ENCODE results near the gene CACHD1.

CACHD1 gene

GRCh38 chr1:64474665-64475439 is 4.9 kb downstream of the CACHD1 start:
- DNase-seq (ENCODE audit: low read depth) = no peak
- H3K4me3 ChIP-seq (ENCODE audit: control insufficient read depth, low read depth, low read length) = no peak overlapping the region
- TF ChIP-seq, protein P1, sequence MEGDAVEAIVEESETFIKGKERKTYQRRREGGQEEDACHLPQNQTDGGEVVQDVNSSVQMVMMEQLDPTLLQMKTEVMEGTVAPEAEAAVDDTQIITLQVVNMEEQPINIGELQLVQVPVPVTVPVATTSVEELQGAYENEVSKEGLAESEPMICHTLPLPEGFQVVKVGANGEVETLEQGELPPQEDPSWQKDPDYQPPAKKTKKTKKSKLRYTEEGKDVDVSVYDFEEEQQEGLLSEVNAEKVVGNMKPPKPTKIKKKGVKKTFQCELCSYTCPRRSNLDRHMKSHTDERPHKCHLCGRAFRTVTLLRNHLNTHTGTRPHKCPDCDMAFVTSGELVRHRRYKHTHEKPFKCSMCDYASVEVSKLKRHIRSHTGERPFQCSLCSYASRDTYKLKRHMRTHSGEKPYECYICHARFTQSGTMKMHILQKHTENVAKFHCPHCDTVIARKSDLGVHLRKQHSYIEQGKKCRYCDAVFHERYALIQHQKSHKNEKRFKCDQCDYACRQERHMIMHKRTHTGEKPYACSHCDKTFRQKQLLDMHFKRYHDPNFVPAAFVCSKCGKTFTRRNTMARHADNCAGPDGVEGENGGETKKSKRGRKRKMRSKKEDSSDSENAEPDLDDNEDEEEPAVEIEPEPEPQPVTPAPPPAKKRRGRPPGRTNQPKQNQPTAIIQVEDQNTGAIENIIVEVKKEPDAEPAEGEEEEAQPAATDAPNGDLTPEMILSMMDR (IDR thresholded peaks at IDR 0.05; ENCODE audit: control insufficient read depth, insufficient read depth, low read depth, low read length, missing control alignments) = no peak

- H3K4me3 ChIP-seq (ENCODE audit: control insufficient read depth, low read depth, low read length) = no peak overlapping the region
- TF ChIP-seq, protein P1 (IDR thresholded peaks at IDR 0.05; ENCODE audit: control insufficient read depth, insufficient read depth, low read depth, low read length, missing control alignments) = no peak
- peak; percentile 50 for DNase-seq (ENCODE audit: low read depth)
Measured at GRCh38 chr1:64476251-64476952, 6.5 kb downstream of the CACHD1 start.

DNA sequence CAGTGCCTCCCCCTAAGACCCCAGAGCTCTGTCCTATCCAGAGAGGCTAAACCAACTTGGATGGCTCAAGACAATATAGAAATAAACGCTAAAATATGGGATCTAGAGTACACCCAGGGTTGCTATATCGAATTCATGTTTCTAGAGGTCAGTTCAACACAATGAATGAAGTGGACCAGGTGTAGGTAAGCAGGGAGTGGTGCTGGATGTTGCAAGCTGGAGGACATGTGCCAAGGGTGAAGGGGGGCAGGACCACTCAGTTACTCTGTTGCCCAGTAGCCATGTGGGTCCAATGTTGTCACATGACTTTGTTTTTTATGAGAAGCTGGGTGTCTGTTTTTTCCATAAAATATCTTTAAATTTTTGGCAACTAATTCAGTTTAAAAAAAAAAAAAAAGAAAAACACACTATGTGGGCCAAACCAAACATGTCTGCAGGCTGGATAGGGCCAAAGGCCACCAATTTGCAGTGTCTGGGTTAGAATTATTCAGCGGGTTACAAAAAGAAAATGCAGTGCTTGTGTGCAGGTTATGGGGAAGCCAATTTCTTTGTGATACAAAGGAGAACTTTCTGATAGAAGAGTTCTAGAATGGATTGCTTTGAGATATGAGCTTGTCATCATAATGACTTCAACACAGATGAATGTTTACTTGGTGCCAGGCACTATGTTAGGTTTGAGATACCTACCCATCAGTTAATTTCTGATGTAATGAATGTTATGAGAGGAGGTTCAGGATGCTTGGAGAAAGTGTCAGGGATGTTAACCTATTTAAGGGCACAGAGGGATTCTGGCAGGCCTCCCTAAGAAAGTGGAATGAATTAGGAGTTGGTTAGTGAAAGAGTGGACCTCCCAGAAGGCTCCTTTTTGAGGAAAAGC is 8.9 kb downstream of the CACHD1 start:
- TF ChIP-seq, protein P1 (IDR thresholded peaks at IDR 0.05; ENCODE audit: control insufficient read depth, insufficient read depth, low read depth, low read length, missing control alignments) = no peak
- no peak overlapping the region for H3K4me3 ChIP-seq (ENCODE audit: control insufficient read depth, low read depth, low read length)
- no peak for DNase-seq (ENCODE audit: low read depth)

DNA sequence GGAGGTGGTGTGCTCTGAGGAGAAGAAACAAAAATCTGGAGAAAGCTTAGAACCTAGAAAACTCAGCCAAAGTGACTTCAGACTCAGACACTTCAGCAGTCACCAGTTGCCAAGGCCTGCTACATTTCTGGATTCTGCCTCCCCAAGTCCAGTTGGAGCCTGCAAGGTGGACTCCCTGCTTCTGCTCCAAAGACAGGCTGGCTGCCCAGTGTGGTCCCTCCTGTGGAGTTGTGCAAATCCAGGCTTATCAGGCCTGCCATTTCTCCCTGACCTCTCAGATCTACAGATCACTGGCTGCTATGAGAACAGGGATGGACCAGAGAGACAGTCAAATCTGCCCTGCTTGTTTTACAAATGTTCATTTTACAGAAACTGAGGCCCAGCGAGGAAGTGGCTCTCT is 9.9 kb downstream of the CACHD1 start:
- TF ChIP-seq, protein P1 (IDR thresholded peaks at IDR 0.05; ENCODE audit: control insufficient read depth, insufficient read depth, low read depth, low read length, missing control alignments) = no peak
- DNase-seq (ENCODE audit: low read depth) = no peak
- H3K4me3 ChIP-seq (ENCODE audit: control insufficient read depth, low read depth, low read length) = no peak overlapping the region

DNA sequence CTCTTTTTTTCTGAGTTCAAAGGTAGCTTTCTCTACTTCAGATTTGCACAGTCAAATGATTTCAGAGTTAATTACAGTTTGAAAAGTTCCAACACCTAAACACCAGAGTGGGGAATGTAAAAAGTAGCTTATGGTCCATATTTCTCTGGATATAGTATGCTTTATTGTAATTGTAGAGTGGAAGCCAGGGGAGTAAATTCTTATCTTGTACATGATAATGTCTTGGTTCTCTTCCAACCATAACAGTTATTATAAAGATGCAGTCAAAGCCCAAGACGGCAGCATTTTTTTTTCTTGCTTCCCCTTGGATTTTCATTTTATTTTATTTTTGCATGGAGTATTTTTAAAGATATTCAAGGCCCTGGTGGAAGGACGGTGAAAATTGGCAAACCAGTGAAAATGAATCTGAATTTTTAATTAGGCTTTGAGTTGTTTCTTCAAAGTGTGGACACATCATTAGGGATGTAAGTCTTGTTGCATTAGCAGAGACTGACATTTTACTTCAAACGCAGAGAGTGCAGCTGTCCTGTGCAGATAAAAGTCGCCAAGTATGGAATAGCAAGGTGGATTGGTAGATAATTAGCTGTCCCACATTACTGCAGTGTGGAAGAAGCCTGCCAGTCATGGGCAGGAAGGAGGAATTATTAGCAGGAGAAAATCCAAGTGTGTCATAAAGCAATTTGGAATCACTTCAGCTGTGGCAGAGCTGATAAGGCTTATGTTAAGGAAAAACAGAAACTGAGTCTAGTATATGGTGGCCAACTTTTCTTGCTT is 11.3 kb downstream of the CACHD1 start:
- no peak for DNase-seq (ENCODE audit: low read depth)
- TF ChIP-seq, protein P1 (IDR thresholded peaks at IDR 0.05; ENCODE audit: control insufficient read depth, insufficient read depth, low read depth, low read length, missing control alignments) = no peak
- no peak overlapping the region for H3K4me3 ChIP-seq (ENCODE audit: control insufficient read depth, low read depth, low read length)

DNA sequence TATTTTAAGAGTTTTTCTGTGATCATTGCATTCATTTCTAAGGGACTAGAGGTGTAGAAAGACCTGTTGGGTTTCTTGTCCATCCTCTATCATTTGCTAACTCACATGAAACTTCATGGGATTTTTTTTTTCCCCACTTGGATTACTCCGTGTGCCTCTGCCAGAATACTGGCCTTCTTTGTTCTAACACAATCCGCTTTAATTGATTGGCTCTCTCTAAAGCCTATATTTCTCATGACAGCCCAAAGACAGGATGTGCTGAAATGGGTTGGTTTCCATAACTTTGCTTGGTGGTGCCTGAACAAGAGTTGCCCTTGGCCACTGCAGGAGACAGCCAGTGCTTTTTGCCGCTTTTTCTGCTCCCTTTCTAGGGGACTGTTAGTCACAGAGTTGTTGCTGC is 12.2 kb downstream of the CACHD1 start:
- DNase-seq (ENCODE audit: low read depth) = no peak
- H3K4me3 ChIP-seq (ENCODE audit: control insufficient read depth, low read depth, low read length) = no peak overlapping the region
- TF ChIP-seq, protein P1 (IDR thresholded peaks at IDR 0.05; ENCODE audit: control insufficient read depth, insufficient read depth, low read depth, low read length, missing control alignments) = no peak

Data from AG09309 (cell line).